Right ventricle myocardium superior (tissue), 1 donor: Measurements from ENCODE around the gene CLEC12A. TPM values are rescaled to one million over a fixed set of nuclear protein-coding genes. Genes with fewer than 3 reads are reported as not detected.
"Not testable (repeated sequence)": the region's sequence is repeated elsewhere in the genome, so short reads cannot be mapped to it uniquely, and the experiment has no call there.

Experiments
- ATAC-seq: fragments of 200-7000 bp; cut with Tn5 transposase; one replicate; pipeline ENCODE4 v1.9.1; 2020; ENCODE audit warnings: mild to moderate bottlenecking; ENCODE audit not compliant: poor library complexity
- DNase-seq: peaks from one replicate; pipeline ENCODE4 v3.0.0-alpha.2; 2020
- intact Hi-C: fragments of 100-400 bp; cut with DNase I; formaldehyde crosslinking; loops from one replicate; pipeline ENCODE4 v1.11.2; 2022
- total RNA-seq: library from RNA; stranded (reverse); fragmentation: NEBNext Ultra II Directional; extraction: Animal tissue kit (Norgen Biotek cat#: 25700); gene quantifications from one replicate; pipeline ENCODE4 v1.2.1, GENCODE V29; 2021
- donor health status: DM: no; HTN: yes; CAD: no; lungs with severe emphysema.

The CLEC12A gene
- total RNA-seq, 1 donor from 2014 or later, result 7.8 TPM

DNA sequence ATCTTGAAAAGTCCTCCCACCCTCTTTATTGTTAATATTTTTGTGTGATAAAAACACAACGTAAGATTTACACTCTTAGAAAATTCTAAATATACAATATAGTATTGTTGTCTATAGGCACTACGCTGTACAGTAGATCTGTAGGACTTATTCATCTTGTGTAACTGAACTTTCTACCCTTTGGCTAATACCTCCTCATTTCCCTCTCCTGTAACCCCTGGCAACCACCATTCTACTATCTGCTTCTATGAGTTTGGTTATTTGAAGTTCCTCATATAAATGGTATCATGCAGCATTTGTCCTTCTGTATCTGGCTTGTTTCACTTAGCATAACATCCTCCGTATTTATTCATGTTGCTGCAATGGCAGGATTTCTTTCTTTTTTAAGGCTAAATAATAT lies 54.0 kb downstream of the CLEC12A start:
- intact Hi-C loops, result no loop called here
- ATAC-seq (no peak), DNase-seq (no peak)

DNA sequence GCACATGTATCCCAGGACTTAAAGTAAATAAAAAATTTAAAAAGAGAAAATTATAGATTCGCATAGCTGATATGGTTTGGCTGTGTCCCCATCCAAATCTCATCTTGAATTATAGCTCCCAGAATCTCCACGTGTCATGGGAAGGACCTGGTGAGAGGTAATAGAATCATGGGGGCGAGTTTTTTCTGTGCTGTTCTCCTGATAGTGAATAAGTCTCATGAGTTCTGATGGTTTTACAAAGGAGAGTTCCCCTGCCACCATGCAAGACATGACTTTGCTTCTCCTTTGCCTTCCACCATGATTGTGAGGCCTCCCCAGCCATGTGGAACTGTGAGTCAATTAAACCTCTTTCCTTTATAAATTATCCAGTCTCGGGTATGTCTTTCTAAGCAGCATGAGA lies 55.5 kb downstream of the CLEC12A start:
- intact Hi-C loops, DNase-seq, ATAC-seq: not testable (repeated sequence)

DNA sequence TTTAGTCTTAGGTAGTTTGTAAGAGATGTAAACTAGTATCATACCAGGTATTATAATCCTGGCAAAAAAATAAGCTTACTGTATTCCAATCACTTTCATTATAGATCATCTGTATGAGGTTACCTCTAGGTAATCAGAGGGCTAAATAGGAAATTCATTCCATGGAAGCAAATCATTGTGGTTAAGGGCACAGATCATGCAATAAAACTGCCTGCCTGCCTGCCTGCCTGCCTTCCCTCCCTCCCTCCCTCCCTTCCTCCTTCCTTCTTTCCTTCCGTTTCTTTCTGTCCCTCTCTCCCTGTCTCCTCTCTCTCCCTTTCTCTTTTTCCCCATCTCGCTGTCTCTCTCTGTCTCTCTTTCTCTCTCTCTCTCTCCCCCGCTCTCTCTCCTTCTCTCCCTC lies 56.1 kb downstream of the CLEC12A start:
- ATAC-seq, result no peak
- DNase-seq, result no peak
- intact Hi-C loops, result no loop called here

DNA sequence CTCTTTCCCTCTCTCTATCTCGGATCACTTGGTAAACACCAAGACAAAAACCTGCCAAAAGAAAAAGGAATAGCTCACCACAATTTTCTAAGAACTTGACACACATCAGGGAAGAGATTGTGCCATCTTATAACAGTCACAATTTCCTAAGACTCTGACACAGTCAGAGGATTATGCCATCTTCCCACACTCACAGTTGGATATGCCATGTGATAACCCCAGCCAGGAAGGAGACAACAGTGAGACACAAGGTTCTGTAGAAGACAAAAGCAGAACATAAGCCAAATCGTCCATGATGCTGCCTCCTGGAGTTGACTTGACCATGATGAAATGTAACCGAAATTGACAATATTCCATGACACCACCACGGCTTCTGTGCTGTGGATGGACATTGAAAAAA lies 56.5 kb downstream of the CLEC12A start:
- ATAC-seq (peak; percentile 38), DNase-seq (no peak)
- intact Hi-C loops, result no loop called here

DNA sequence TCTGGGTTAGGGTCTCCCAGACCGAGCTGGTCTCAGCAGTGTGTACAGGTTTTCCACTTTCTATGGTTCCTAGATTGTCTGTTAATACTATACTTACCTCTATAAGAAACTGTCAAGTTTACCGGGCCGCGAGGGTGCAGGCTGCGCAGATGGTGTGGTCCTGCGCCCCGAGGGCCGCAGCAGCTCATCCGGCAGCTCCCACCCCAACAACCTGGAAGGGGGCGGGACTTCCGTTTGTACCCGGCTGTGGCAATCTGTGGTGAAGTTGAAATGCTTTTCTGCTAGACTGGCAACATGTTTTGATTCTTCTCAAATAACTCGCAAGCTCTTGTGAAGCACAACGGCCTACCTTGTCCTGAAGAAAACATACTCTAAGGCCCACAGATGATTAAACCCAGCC lies 59.2 kb downstream of the CLEC12A start, which contains the start of gene CLEC9A:
CLEC9A (plus strand) TSS at position 237 of the 400 bp plus-strand sequence. CDS start 22,006 bp downstream, outside the sequence.
- intact Hi-C loops, result loop anchor here (5.0 kb wide), 1 partner anchor 112 kb away; no protein-coding TSS in a partner anchor
- no peak for DNase-seq
- ATAC-seq, result no peak

DNA sequence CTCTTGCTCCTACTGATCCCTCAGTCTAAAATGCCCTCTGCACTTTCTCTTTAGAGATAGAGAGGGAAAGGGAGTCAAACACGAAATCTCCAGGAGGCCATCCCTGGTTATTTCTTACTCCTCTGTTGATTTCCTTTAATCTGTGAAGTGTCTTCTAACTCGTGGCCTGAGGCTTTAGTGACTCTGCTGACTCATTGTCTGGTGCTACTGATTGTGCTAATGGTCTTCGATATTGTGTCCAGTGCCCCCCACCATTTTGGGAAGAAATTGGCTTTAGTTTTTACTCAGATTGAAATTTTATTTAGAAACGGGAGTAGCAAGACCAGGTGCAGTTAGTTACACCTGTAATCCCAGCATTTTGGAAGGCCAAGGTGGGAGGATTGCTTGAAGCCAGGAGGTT lies 60.1 kb downstream of the CLEC12A start:
- DNase-seq (no peak), ATAC-seq (no peak)
- intact Hi-C loops, result loop anchor here (5.0 kb wide), 1 partner anchor 111 kb away; no protein-coding TSS in a partner anchor

DNA sequence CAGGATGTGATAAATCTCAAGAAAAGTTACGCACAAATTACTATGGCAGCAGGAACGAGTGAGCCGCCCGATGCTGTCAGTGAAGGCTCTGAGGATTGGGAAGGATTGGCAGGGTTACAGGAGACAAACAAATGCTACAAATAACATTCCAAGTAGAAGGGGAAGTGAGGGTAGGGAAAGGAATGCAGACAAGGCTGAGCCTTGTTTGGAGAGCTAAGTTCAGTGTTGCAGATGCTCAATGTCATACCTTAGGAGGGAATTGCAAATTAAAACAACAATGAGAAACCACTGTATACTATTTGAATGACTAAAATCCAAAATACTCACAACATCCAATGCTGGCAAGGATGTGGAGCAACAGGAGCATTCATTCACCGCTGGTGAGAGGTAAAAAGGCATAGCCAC lies 60.6 kb downstream of the CLEC12A start:
- DNase-seq, result no peak
- intact Hi-C loops, result loop anchor here (5.0 kb wide), 1 partner anchor 111 kb away; no protein-coding TSS in a partner anchor

DNA sequence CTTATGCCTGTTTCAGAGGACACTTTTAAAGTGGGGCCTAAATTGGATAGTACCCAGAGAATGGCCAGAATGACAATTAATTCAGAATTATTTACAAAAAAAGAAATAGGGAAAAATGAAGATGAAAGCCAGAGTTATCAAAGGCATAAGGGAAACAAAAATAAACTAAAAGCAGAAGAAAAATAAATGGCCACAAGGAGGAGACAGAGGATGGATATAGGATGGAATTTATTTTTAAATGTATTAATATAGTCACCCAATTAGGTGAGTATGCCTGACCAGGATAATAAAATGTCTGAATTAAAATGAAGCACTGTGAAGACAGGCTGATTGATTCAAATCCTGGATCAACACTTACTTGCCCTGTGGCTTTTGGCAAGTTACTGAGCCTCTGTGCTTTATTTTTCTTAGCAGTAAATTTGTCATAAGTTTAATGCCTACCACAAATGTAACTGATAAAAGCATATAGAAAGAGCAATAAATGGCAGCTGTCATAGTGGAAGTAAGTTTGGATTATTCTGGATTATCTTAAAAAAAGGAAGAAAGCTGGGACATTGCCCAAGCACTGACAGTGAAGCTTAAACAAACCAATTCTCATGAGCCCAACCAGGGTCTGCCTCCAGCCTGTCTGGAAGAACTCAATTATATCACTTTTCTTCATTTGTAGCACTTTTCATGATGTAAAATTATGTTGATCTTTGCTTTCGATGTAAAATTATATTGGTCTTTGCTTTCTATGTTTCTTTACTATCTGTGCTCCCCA lies 62.8 kb downstream of the CLEC12A start:
- intact Hi-C loops, result loop anchor here (5.0 kb wide), 1 partner anchor 108 kb away; no protein-coding TSS in a partner anchor
- ATAC-seq (no peak), DNase-seq (no peak)

More for the DNA sequence above, 60.6 kb downstream of the CLEC12A start:
- no peak for ATAC-seq

Other genes starting within 250 kb of the CLEC12A start
- not detected for gene CLECL1, start 238.3 kb upstream of the CLEC12A start, total RNA-seq
- 0.40 TPM for gene CD69, start 210.5 kb upstream of the CLEC12A start, total RNA-seq
- gene KLRF1, start 143.9 kb upstream of the CLEC12A start, total RNA-seq, result 0.30 TPM
- gene CLEC2B, start 102.1 kb upstream of the CLEC12A start, total RNA-seq, result 3.7 TPM
- gene KLRF2, start 89.9 kb upstream of the CLEC12A start, total RNA-seq, result not detected
- not detected for gene CLEC2A, start 39.0 kb upstream of the CLEC12A start, total RNA-seq
- gene CLEC1B, start 27.7 kb downstream of the CLEC12A start, total RNA-seq, result not detected
- gene CLEC12B, start 39.2 kb downstream of the CLEC12A start, total RNA-seq, result 0.11 TPM
- gene CLEC9A, start 59.3 kb downstream of the CLEC12A start, total RNA-seq, result not detected
- gene CLEC1A, start 127.6 kb downstream of the CLEC12A start, total RNA-seq, result 2.5 TPM
- 2.3 TPM for gene CLEC7A, start 158.8 kb downstream of the CLEC12A start, total RNA-seq
- 0.35 TPM for gene OLR1, start 200.7 kb downstream of the CLEC12A start, total RNA-seq
- not detected for gene TMEM52B, start 207.6 kb downstream of the CLEC12A start, total RNA-seq
- 278 TPM for gene GABARAPL1, start 241.5 kb downstream of the CLEC12A start, total RNA-seq